Endothelial cell (in vitro differentiated cells): Measurements from ENCODE around the gene GFOD1. TPM values are rescaled to one million over a fixed set of nuclear protein-coding genes. Genes with fewer than 3 reads are reported as not detected.

Experiments
- DNase-seq: peaks from one replicate; pipeline ENCODE4 v3.0.0; 2021; ENCODE audit warnings: low spot score
- H3K27ac Mint-ChIP-seq: one replicate; pipeline ENCODE4 v1.8.0; 2021; ENCODE audit warnings: mixed read lengths, inconsistent platforms; ENCODE audit not compliant: unreplicated experiment
- H3K27me3 Mint-ChIP-seq: one replicate; pipeline ENCODE4 v1.8.0; 2021; ENCODE audit warnings: mild to moderate bottlenecking, moderate library complexity, mixed read lengths, inconsistent platforms; ENCODE audit not compliant: unreplicated experiment
- H3K36me3 Mint-ChIP-seq: one replicate; pipeline ENCODE4 v1.8.0; 2021; ENCODE audit warnings: mild to moderate bottlenecking, low read depth, mixed read lengths, inconsistent platforms; ENCODE audit not compliant: unreplicated experiment
- H3K4me1 Mint-ChIP-seq: one replicate; pipeline ENCODE4 v1.8.0; 2021; ENCODE audit warnings: mild to moderate bottlenecking, mixed read lengths, inconsistent platforms; ENCODE audit not compliant: unreplicated experiment
- H3K4me3 Mint-ChIP-seq: one replicate; pipeline ENCODE4 v1.8.0; 2021; ENCODE audit warnings: mild to moderate bottlenecking, mixed read lengths, inconsistent platforms; ENCODE audit not compliant: unreplicated experiment
- H3K9me3 Mint-ChIP-seq: one replicate; pipeline ENCODE4 v1.8.0; 2021; ENCODE audit warnings: mixed read lengths, inconsistent platforms; ENCODE audit not compliant: unreplicated experiment
- total RNA-seq: library from RNA; stranded (reverse); fragmentation: NEBNext Ultra II Directional; extraction: Animal tissue kit (Norgen Biotek cat#: 25700); gene quantifications from one replicate; pipeline ENCODE4 v1.2.1, GENCODE V29; 2021; ENCODE audit not compliant: unreplicated experiment
- TF ChIP-seq, protein P1 (sequence below): fragments of 200-600 bp; sonication (generic); IDR thresholded peaks from one replicate; pipeline ENCODE4 v1.5.0; 2021; ENCODE audit warnings: antibody characterized with exemption; ENCODE audit not compliant: unreplicated experiment

Gene GFOD1
- total RNA-seq, 1 donor from 2014 or later: 47.6 TPM

DNA sequence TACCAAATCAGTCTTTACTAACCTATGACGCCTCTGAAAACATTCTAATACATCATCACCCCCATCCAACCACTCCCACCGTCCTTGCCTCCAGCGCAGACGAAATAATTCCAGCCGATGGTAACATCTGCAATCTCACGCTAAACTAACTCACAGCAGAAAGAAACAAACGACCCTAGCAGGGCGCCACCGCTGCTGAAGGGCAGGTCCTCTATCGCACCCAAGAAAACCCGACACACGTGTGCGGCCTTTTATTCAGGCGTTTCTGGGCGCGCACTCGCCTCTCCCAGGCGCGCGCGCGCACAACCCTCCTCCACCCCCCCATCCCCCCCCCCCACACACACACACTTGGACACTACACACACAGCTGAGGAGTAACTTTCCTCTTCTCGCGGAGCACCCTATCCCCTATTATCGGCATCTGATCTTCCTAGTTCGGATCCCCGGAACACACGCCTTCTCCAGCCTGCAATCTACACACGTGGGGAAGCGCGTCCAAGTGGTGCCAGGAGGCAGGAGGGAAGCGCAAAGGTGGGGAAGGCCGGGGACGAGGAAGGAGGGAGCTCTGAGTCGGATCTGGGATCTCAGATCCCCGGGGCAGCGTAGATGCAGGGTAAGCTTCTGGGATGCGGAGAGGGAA is 1.4 kb downstream of the GFOD1 start:
- H3K4me3 Mint-ChIP-seq: peak overlapping the region; percentile 99
- H3K27me3 Mint-ChIP-seq: peaks cover 13% of the 10 kb centered on the region
- TF ChIP-seq, protein P1, sequence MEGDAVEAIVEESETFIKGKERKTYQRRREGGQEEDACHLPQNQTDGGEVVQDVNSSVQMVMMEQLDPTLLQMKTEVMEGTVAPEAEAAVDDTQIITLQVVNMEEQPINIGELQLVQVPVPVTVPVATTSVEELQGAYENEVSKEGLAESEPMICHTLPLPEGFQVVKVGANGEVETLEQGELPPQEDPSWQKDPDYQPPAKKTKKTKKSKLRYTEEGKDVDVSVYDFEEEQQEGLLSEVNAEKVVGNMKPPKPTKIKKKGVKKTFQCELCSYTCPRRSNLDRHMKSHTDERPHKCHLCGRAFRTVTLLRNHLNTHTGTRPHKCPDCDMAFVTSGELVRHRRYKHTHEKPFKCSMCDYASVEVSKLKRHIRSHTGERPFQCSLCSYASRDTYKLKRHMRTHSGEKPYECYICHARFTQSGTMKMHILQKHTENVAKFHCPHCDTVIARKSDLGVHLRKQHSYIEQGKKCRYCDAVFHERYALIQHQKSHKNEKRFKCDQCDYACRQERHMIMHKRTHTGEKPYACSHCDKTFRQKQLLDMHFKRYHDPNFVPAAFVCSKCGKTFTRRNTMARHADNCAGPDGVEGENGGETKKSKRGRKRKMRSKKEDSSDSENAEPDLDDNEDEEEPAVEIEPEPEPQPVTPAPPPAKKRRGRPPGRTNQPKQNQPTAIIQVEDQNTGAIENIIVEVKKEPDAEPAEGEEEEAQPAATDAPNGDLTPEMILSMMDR: no peak
- no peaks in the 10 kb centered on the region for H3K9me3 Mint-ChIP-seq
- peaks cover 45% of the 10 kb centered on the region for H3K4me1 Mint-ChIP-seq
- peak overlapping the region; percentile 44 for H3K27ac Mint-ChIP-seq
- peak; percentile 25 for DNase-seq
- H3K36me3 Mint-ChIP-seq: peaks cover 26% of the 10 kb centered on the region

DNA sequence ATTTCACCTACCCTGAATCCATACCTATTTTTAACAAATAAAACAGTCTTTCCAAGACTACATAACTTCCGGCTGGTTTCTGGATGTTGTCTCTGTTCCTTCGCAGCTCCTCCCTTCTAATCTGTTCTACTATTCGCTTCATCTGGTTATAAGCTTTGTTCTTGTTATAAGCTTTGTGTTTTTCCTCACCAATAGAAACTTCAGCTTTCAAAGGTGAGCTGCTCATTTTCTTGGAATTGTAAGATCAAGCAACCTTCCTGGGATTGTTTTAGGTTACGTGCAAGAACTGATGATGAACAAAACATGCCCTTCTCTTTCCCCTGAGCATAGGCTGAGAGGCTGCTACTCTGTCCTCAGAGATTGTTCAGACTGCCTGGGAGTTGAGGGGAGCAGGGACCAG is 2.1 kb downstream of the GFOD1 start:
- H3K4me3 Mint-ChIP-seq: peak overlapping the region; percentile 99
- TF ChIP-seq, protein P1: no peak
- H3K36me3 Mint-ChIP-seq: peaks cover 30% of the 10 kb centered on the region
- DNase-seq: no peak
- peaks cover 10% of the 10 kb centered on the region for H3K27me3 Mint-ChIP-seq
- H3K4me1 Mint-ChIP-seq: peaks cover 52% of the 10 kb centered on the region
- H3K27ac Mint-ChIP-seq: peak overlapping the region; percentile 61
- H3K9me3 Mint-ChIP-seq: no peaks in the 10 kb centered on the region

DNA sequence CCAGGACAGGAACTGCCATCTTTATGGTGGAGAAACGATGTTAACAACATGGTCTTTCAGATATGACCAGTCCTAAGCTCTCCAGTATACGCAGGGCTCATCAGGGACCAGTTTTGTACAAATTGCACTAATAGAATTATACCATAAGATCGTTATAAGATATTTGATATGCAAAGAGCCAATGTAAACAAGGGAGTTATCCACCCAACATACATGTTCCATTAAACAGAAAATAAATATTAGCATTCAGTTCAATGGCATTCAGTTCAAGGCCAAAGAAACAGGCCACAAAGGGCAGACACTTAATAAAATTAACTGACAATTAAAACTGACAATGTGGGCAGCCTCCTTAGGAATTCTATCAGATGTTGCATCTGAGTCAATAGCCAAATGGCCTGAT is 2.6 kb downstream of the GFOD1 start:
- H3K27me3 Mint-ChIP-seq: peaks cover 10% of the 10 kb centered on the region
- no peak overlapping the region for H3K27ac Mint-ChIP-seq
- peaks cover 30% of the 10 kb centered on the region for H3K36me3 Mint-ChIP-seq
- no peaks in the 10 kb centered on the region for H3K9me3 Mint-ChIP-seq
- no peak for DNase-seq
- peak overlapping the region; percentile 99 for H3K4me3 Mint-ChIP-seq
- H3K4me1 Mint-ChIP-seq: peaks cover 54% of the 10 kb centered on the region
- TF ChIP-seq, protein P1: no peak

DNA sequence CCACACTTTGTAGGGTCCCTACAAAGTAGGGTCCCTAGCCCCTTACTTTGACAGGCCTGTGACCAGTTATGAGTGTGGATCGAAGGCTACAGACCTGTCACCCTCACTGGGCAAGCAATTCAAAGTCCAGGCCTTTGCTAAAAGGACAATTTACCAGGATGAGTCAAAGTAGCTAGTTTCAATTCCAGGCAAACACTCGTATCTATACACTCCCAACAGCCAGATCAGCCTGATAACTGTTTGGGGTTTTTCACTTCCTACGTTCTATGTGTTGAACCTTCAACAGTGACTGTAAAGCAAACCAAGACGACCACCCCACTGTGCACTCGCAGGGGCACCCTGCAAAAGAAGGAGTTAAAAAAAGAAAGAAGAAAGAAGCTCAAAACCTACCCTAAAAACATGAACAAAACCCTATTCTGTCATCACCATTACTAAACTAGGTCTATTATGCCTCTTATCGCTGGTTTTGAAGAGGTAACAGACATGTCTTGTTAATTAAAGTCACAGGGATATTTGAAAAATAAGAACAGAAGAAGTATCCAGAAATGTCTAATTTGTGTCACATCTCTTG is 3.2 kb downstream of the GFOD1 start:
- Mint-ChIP-seq H3K36me3 (peaks cover 35% of the 10 kb centered on the region), H3K9me3 (no peaks in the 10 kb centered on the region), H3K27ac (no peak overlapping the region), H3K4me1 (peaks cover 54% of the 10 kb centered on the region), H3K4me3 (peak overlapping the region; percentile 99), H3K27me3 (peaks cover 10% of the 10 kb centered on the region)
- no peak for DNase-seq
- TF ChIP-seq, protein P1: no peak

DNA sequence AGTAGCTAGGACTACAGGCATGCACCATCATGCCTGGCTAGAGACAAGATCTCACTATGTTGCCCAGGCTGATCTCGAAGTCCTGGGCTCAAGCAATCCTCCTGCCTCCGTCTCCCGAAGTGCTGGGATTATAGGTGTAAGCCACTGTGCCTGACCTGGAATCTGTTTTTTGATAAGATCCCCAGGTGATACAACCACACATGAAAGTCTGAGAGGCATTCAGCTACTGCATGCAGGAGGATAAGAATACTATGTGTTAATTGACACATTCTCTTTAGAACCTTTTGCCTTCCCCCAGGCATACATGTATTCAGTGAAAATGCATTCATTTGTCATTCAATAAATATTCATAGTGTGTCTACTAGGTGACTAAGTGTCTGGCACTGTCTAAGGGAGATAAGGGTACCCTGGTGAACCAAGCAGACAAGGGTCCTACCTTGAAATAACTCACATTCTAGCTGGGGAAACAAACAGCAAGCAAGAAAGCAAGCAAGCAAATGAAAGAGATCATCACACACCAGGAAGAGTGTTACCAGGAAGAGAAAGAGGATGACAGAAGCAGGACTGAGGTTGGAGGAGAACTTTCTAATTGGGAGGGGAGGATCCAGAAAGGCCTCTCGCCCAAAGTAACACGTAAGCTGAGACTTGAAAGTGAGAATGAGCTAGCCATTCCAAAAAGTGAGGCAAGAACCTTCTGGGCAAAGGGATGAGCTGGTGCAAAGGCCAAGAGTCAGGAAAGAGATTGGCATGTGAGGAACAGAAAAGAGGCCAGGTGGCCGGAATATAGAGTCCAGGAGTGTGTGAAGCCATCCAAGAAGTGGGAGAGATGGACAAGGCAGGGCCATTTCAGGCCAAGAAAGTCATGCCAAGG is 6.5 kb downstream of the GFOD1 start:
- H3K27ac Mint-ChIP-seq: no peak overlapping the region
- peaks cover 3% of the 10 kb centered on the region for H3K27me3 Mint-ChIP-seq
- H3K9me3 Mint-ChIP-seq: no peaks in the 10 kb centered on the region

More for the DNA sequence above, 6.5 kb downstream of the GFOD1 start:
- peaks cover 46% of the 10 kb centered on the region for H3K36me3 Mint-ChIP-seq
- TF ChIP-seq, protein P1: no peak
- peak overlapping the region; percentile 53 for H3K4me3 Mint-ChIP-seq
- peaks cover 51% of the 10 kb centered on the region for H3K4me1 Mint-ChIP-seq
- DNase-seq: no peak
